SH-SY5Y (cell line): ENCODE data around the gene PHACTR2.

Experiments
- GATA2 ChIP-seq: IDR thresholded peaks from 2 replicates; pipeline ENCODE4 v1.6.1; 2011; ENCODE audit warnings: mild to moderate bottlenecking, low read depth, low read length
- GATA3 ChIP-seq: IDR thresholded peaks from 2 replicates; pipeline ENCODE4 v1.6.1; 2011; ENCODE audit warnings: low read depth, mild to moderate bottlenecking, low read length, moderate library complexity

DNA sequence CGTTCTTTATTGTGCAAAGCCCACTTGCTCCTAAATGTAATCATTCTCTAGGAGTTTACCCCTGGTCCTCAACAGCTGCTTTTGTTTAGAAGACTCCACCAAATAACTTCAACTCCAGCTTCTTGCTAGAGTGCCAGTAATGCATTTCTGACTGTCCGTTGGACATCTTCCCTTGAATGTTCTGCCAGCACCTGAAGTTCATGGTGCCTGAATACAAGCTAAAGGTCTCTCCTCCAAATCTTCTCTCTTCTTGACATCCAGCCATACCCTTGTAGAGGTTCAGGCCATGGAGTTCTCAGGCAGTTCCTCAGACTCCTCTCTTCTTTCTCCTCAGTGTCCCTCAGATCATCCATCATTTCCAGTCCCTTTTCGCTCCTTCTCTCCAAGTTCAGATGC is 21.7 kb downstream of the PHACTR2 start:
- TF ChIP-seq GATA2 = no peak
- TF ChIP-seq GATA3 = no peak
